Fibroblast of pulmonary artery (primary cell): ENCODE measurements around the gene ZNF555.
"Not testable (repeated sequence)": the region's sequence is repeated elsewhere in the genome, so short reads cannot be mapped to it uniquely, and the experiment has no call there.

Experiments
- DNase-seq: peaks from one replicate; pipeline ENCODE4 v3.0.0-alpha.2; 2010; ENCODE audit warnings: low read depth
- H3K4me3 ChIP-seq: replicated peaks from 2 replicates; pipeline ENCODE4 v1.5.1; 2011; ENCODE audit warnings: low read depth, mild to moderate bottlenecking, control low read depth, low read length, moderate library complexity
- TF ChIP-seq, protein P1 (sequence below): IDR thresholded peaks from 2 replicates; pipeline ENCODE4 v1.5.1; 2011; ENCODE audit warnings: mild to moderate bottlenecking, control low read depth, low read length, inconsistent platforms; ENCODE audit errors: missing control alignments

Gene ZNF555

DNA sequence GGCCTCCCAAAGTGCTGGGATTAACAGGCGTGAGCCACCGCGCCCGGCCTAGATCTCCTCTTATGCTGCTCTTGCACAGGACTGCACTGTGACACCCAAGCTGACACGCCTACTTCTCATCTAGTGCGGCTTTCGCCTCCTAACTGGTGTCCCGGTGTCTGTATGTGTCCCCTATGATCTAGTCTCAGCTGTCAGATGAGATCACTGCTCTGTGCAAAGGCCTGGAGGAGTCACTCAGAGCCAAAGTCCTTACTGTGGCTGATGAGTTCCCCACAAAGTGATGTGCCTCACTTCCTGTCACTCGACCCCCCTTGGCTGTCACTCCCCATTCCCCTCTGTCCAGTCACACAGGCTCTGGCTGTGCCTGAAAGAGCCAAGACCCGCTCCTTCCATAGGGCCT lies 28.3 kb downstream of the ZNF555 start:
- H3K4me3 ChIP-seq: no peak overlapping the region
- TF ChIP-seq, protein P1, sequence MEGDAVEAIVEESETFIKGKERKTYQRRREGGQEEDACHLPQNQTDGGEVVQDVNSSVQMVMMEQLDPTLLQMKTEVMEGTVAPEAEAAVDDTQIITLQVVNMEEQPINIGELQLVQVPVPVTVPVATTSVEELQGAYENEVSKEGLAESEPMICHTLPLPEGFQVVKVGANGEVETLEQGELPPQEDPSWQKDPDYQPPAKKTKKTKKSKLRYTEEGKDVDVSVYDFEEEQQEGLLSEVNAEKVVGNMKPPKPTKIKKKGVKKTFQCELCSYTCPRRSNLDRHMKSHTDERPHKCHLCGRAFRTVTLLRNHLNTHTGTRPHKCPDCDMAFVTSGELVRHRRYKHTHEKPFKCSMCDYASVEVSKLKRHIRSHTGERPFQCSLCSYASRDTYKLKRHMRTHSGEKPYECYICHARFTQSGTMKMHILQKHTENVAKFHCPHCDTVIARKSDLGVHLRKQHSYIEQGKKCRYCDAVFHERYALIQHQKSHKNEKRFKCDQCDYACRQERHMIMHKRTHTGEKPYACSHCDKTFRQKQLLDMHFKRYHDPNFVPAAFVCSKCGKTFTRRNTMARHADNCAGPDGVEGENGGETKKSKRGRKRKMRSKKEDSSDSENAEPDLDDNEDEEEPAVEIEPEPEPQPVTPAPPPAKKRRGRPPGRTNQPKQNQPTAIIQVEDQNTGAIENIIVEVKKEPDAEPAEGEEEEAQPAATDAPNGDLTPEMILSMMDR: no peak
- no peak for DNase-seq

GRCh38 chr19:2872175-2872574 lies 30.9 kb downstream of the ZNF555 start:
- TF ChIP-seq, protein P1: peak; percentile 16
- H3K4me3 ChIP-seq: not testable (repeated sequence)
- peak; percentile 38 for DNase-seq

GRCh38 chr19:2877398-2878331 lies 36.4 kb downstream of the ZNF555 start:
- TF ChIP-seq, protein P1: no peak
- no peak for DNase-seq
- H3K4me3 ChIP-seq: no peak overlapping the region

DNA sequence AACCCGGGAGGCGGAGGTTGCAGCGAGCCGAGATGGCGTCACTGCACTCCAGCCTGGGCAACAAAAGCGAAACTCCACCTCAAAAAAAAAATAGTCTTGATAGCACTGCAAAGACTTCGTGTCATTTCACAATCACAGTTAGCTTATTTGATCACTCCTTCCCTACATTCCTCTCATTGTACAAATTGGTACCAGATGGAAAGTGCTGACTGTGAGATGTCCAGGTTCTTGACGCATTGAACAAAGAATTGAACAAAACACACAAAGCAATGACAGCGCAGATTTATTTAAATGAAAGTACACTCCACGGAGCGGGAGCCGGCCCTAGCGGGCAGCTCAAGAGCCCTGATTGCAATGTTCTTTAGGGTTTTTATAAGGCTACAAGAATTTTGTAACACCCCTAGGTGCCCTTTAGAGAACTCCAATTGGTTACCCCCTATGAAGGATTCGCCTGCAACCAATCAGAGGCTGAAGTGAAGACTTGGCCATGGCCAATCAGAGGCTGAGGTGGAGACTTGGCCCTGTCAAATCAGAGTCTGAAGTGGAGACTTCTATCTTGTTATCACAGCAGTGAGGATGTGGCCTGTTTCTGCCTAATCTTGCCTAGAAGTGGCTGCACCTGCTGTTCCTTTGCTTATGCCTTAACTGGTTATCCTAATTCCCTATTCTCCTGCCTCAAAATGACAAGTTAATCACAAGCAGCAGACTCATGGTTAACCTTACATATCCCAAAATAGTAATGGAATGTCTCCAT lies 42.6 kb downstream of the ZNF555 start:
- TF ChIP-seq, protein P1: no peak
- H3K4me3 ChIP-seq: no peak overlapping the region
- no peak for DNase-seq

GRCh38 chr19:2885736-2886135 lies 44.5 kb downstream of the ZNF555 start:
- TF ChIP-seq, protein P1: no peak

GRCh38 chr19:2887391-2887914 lies 46.2 kb downstream of the ZNF555 start:
- DNase-seq: peak; percentile 85
- TF ChIP-seq, protein P1: peak; percentile 69
- H3K4me3 ChIP-seq: no peak overlapping the region

More at GRCh38 chr19:2885736-2886135, 44.5 kb downstream of the ZNF555 start:
- DNase-seq: no peak
- no peak overlapping the region for H3K4me3 ChIP-seq
